Ascending aorta (tissue), 2 donors: ENCODE data around the gene CRCP. TPM values are rescaled to one million over a fixed set of nuclear protein-coding genes. Genes with fewer than 3 reads are reported as not detected.
"Not testable (repeated sequence)": the region's sequence is repeated elsewhere in the genome, so short reads cannot be mapped to it uniquely, and the experiment has no call there.

Experiments used
- DNase-seq, 2 donors: peaks; one replicate each; pipeline ENCODE4 v3.0.0-alpha.2; 2019; ENCODE audit warnings: low spot score in 2 of 2
- H3K27ac ChIP-seq, 2 donors: fragments of 200-600 bp; sonication (generic); one replicate each; pipeline ENCODE4 v1.5.1; 2016 to 2017; ENCODE audit warnings: mild to moderate bottlenecking in 1 of 2
- H3K27me3 ChIP-seq: fragments of 200-600 bp; sonication (generic); one replicate; pipeline ENCODE4 v1.5.1; 2017
- H3K36me3 ChIP-seq, 2 donors: fragments of 200-600 bp; sonication (generic); one replicate each; pipeline ENCODE4 v1.5.1; 2016
- H3K4me1 ChIP-seq, 2 donors: fragments of 200-600 bp; sonication (generic); one replicate each; pipeline ENCODE4 v1.5.1; 2016 to 2017; ENCODE audit warnings: mild to moderate bottlenecking in 1 of 2
- H3K4me3 ChIP-seq, 2 donors: fragments of 200-600 bp; sonication (generic); one replicate each; pipeline ENCODE4 v1.5.1; 2016 to 2017; ENCODE audit warnings: mild to moderate bottlenecking in 1 of 2
- H3K9me3 ChIP-seq, 2 donors: fragments of 200-600 bp; sonication (generic); one replicate each; pipeline ENCODE4 v1.5.1; 2016
- CTCF ChIP-seq, 3 experiments: fragments of 200-600 bp in 2 of 3; fragments of 450-650 bp in 1 of 3; sonication (generic) in 2 of 3; IDR thresholded peaks; one replicate each; pipeline ENCODE4 v1.5.1; 2016 to 2019; ENCODE audit warnings: antibody characterized with exemption in 3 of 3, mild to moderate bottlenecking in 1 of 3, moderate library complexity in 1 of 3
- intact Hi-C: fragments of 100-400 bp; cut with DNase I; formaldehyde crosslinking; loops from one replicate; pipeline ENCODE4 v1.15.1; 2023
- total RNA-seq: library from RNA; depleted of rRNA; stranded (reverse); fragments of >200 nt; gene quantifications from one replicate; pipeline ENCODE4 v1.1.0, GENCODE V29; 2016

Gene CRCP
- total RNA-seq, 1 donor from 2014 or later, result 129 TPM

GRCh38 chr7:66167773-66168387 is 53.2 kb downstream of the CRCP start:
- Histone ChIP-seq H3K4me3 (no peak overlapping the region), H3K36me3 (no peaks in the 10 kb centered on the region), H3K27ac (no peak overlapping the region), H3K9me3 (no peaks in the 10 kb centered on the region), H3K27me3 (no peaks in the 10 kb centered on the region), H3K4me1 (peaks cover 0 to 6% of the 10 kb centered on the region in 2 donors)
- no peak for DNase-seq
- no peak for TF ChIP-seq CTCF (IDR thresholded peaks at IDR 0.05)
- intact Hi-C loops, result no loop called here

GRCh38 chr7:66169616-66170015 is 55.0 kb downstream of the CRCP start:
- intact Hi-C loops, result no loop called here
- Histone ChIP-seq H3K36me3 (no peaks in the 10 kb centered on the region), H3K9me3 (no peaks in the 10 kb centered on the region), H3K4me3 (no peak overlapping the region), H3K27me3 (no peaks in the 10 kb centered on the region), H3K4me1 (peaks cover 0 to 6% of the 10 kb centered on the region in 2 donors), H3K27ac (no peak overlapping the region)
- DNase-seq, result no peak
- TF ChIP-seq CTCF (IDR thresholded peaks at IDR 0.05), result no peak

GRCh38 chr7:66170309-66171231 is 55.9 kb downstream of the CRCP start:
- DNase-seq, result peak in 1 of 2 donors; percentile 76
- Histone ChIP-seq H3K4me1 (peaks cover 0 to 6% of the 10 kb centered on the region in 2 donors), H3K4me3 (peak overlapping the region in 1 of 2 donors; percentile 23), H3K27ac (peak overlapping the region; percentile 51 to 60), H3K9me3 (no peaks in the 10 kb centered on the region), H3K27me3 (no peaks in the 10 kb centered on the region), H3K36me3 (no peaks in the 10 kb centered on the region)
- intact Hi-C loops, result no loop called here
- no peak for TF ChIP-seq CTCF (IDR thresholded peaks at IDR 0.05)

- DNase-seq, H3K4me3 ChIP-seq, H3K4me1 ChIP-seq, H3K9me3 ChIP-seq, intact Hi-C loops, H3K27me3 ChIP-seq, H3K36me3 ChIP-seq, H3K27ac ChIP-seq: not testable (repeated sequence)
These were observed 58.1 kb downstream of the CRCP start for GRCh38 chr7:66172536-66173401.

- intact Hi-C loops, result no loop called here
- no peak for TF ChIP-seq CTCF (IDR thresholded peaks at IDR 0.05)
- H3K27ac ChIP-seq, result no peak overlapping the region
- no peaks in the 10 kb centered on the region for H3K9me3 ChIP-seq
- no peak for DNase-seq
- H3K36me3 ChIP-seq, result no peaks in the 10 kb centered on the region
- no peak overlapping the region for H3K4me3 ChIP-seq
- H3K4me1 ChIP-seq, result peaks cover 0 to 6% of the 10 kb centered on the region in 2 donors
- H3K27me3 ChIP-seq, result no peaks in the 10 kb centered on the region
These were observed 59.2 kb downstream of the CRCP start for GRCh38 chr7:66173856-66174255.

- H3K36me3 ChIP-seq, H3K4me3 ChIP-seq, H3K4me1 ChIP-seq, H3K27ac ChIP-seq, H3K27me3 ChIP-seq, intact Hi-C loops, H3K9me3 ChIP-seq, DNase-seq: not testable (repeated sequence)
These were observed 60.4 kb downstream of the CRCP start for GRCh38 chr7:66175006-66175405.
